Suprapubic skin (tissue), 4 donors: ENCODE results near the gene HBD.
"Not testable (repeated sequence)": the region's sequence is repeated elsewhere in the genome, so short reads cannot be mapped to it uniquely, and the experiment has no call there.

ENCODE experiments used
- EP300 ChIP-seq: sonication (generic); formaldehyde crosslinking; IDR thresholded peaks from one replicate; pipeline ENCODE4 v1.6.1; 2017; ENCODE audit warnings: antibody characterized with exemption
- POLR2A ChIP-seq, 2 donors: fragments of 450-650 bp; IDR thresholded peaks; one replicate each; pipeline ENCODE4 v1.6.1; 2017; ENCODE audit warnings: antibody characterized with exemption in 2 of 2, mild to moderate bottlenecking in 2 of 2, moderate library complexity in 2 of 2
- POLR2AphosphoS5 ChIP-seq, 3 donors: sonication (generic); formaldehyde crosslinking; IDR thresholded peaks; one replicate each; pipeline ENCODE4 v1.6.1; 2017; ENCODE audit warnings: antibody characterized with exemption in 3 of 3
- TF ChIP-seq, protein P1 (sequence below), 2 donors: fragments of 200-600 bp in 1 of 2; fragments of 450-650 bp in 1 of 2; sonication (generic) in 1 of 2; IDR thresholded peaks; one replicate each; pipeline ENCODE4 v1.5.1; 2016 to 2019; ENCODE audit warnings: antibody characterized with exemption in 2 of 2, mild to moderate bottlenecking in 1 of 2, moderate library complexity in 1 of 2

DNA sequence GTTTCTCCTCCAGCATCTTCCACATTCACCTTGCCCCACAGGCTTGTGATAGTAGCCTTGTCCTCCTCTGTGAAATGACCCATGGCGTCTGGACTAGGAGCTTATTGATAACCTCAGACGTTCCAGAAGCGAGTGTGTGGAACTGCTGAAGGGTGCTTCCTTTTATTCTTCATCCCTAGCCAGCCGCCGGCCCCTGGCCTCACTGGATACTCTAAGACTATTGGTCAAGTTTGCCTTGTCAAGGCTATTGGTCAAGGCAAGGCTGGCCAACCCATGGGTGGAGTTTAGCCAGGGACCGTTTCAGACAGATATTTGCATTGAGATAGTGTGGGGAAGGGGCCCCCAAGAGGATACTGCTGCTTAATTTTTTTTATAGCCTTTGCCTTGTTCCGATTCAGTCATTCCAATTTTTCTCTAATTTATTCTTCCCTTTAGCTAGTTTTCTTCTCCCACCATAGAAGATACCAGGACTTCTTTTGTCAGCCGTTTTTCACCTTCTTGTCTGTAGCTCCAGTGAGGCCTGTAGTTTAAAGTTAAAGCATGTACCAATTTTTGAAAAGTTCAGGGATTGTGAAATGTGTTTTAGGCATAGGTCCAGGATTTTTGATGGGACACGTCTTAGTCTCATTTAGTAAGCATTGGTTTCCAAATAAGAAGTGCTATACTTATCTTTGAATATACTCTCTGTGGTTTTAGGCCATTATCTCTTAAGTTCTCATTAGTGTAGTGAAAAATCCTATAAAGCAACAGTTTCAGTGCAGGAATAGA, 20.5 kb upstream of the HBD start, which contains the start of gene HBG2:
- TF ChIP-seq, protein P1, sequence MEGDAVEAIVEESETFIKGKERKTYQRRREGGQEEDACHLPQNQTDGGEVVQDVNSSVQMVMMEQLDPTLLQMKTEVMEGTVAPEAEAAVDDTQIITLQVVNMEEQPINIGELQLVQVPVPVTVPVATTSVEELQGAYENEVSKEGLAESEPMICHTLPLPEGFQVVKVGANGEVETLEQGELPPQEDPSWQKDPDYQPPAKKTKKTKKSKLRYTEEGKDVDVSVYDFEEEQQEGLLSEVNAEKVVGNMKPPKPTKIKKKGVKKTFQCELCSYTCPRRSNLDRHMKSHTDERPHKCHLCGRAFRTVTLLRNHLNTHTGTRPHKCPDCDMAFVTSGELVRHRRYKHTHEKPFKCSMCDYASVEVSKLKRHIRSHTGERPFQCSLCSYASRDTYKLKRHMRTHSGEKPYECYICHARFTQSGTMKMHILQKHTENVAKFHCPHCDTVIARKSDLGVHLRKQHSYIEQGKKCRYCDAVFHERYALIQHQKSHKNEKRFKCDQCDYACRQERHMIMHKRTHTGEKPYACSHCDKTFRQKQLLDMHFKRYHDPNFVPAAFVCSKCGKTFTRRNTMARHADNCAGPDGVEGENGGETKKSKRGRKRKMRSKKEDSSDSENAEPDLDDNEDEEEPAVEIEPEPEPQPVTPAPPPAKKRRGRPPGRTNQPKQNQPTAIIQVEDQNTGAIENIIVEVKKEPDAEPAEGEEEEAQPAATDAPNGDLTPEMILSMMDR (IDR thresholded peaks at IDR 0.05): not testable (repeated sequence)
- TF ChIP-seq POLR2AphosphoS5 (IDR thresholded peaks at IDR 0.05); POLR2A (IDR thresholded peaks at IDR 0.05); EP300: not testable (repeated sequence)
